ENCODE results near the gene CDC42BPA. TPM values are rescaled to one million over a fixed set of nuclear protein-coding genes. Genes with fewer than 3 reads are reported as not detected.

Gene CDC42BPA
- total RNA-seq, 1 experiment from 2014 or later = 32.0 TPM

- peaks cover 5% of the 10 kb centered on the region for H3K36me3 ChIP-seq (ENCODE audit: low read depth, low read length)
- TF ChIP-seq EZH2phosphoT487 (IDR thresholded peaks at IDR 0.05; ENCODE audit: borderline replicate concordance, low read length) (no peak), EZH2 (IDR thresholded peaks at IDR 0.05; ENCODE audit: low read length, unreplicated experiment) (no peak)
- TF ChIP-seq, protein P1, sequence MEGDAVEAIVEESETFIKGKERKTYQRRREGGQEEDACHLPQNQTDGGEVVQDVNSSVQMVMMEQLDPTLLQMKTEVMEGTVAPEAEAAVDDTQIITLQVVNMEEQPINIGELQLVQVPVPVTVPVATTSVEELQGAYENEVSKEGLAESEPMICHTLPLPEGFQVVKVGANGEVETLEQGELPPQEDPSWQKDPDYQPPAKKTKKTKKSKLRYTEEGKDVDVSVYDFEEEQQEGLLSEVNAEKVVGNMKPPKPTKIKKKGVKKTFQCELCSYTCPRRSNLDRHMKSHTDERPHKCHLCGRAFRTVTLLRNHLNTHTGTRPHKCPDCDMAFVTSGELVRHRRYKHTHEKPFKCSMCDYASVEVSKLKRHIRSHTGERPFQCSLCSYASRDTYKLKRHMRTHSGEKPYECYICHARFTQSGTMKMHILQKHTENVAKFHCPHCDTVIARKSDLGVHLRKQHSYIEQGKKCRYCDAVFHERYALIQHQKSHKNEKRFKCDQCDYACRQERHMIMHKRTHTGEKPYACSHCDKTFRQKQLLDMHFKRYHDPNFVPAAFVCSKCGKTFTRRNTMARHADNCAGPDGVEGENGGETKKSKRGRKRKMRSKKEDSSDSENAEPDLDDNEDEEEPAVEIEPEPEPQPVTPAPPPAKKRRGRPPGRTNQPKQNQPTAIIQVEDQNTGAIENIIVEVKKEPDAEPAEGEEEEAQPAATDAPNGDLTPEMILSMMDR (conservative IDR thresholded peaks at IDR 0.05; ENCODE audit: low read depth, low read length) = no peak
- H3K27ac ChIP-seq (ENCODE audit: low read length) = no peak overlapping the region
- H3F3A ChIP-seq (ENCODE audit: low read length, unreplicated experiment) = no peaks in the 10 kb centered on the region
- no peak overlapping the region for H2AFZ ChIP-seq (ENCODE audit: low read length)
- H3K79me2 ChIP-seq (ENCODE audit: low read length) = peaks cover 67% of the 10 kb centered on the region
- no peak overlapping the region for H3K9ac ChIP-seq (ENCODE audit: low read length)
- ChIA-PET POLR2A (ENCODE audit: unreplicated experiment) (no interaction called here), CTCF (no interaction called here)
- ATAC-seq = peak; percentile 11; the same call in 1 of the 2 replicates
- H3K4me1 ChIP-seq (ENCODE audit: insufficient read depth, low read length) = no peaks in the 10 kb centered on the region; the same call in 1 of the 2 replicates
- no peak for DNase-seq
- no peaks in the 10 kb centered on the region for H3K9me2 ChIP-seq (replicated peaks; ENCODE audit: low read length)
- no peaks in the 10 kb centered on the region for H3K27me3 ChIP-seq (ENCODE audit: low read length)
- no peak overlapping the region for H3K4me2 ChIP-seq (ENCODE audit: low read length)
- 0 out of 2 replicates have a peak, but pooled peaks cover 9% of the 10 kb centered on the region for H4K20me1 ChIP-seq (ENCODE audit: low read length)
- BruUV-seq (replicated peaks) = no TSS peak
- no peak overlapping the region for H3K4me3 ChIP-seq (ENCODE audit: low read length)
- intact Hi-C loops (cut with micrococcal nuclease) = no loop called here
- H3K9me3 ChIP-seq (ENCODE audit: low read length) = no peaks in the 10 kb centered on the region
Observed at GRCh38 chr1:226954777-226955176, 363.5 kb downstream of the CDC42BPA start.

DNA sequence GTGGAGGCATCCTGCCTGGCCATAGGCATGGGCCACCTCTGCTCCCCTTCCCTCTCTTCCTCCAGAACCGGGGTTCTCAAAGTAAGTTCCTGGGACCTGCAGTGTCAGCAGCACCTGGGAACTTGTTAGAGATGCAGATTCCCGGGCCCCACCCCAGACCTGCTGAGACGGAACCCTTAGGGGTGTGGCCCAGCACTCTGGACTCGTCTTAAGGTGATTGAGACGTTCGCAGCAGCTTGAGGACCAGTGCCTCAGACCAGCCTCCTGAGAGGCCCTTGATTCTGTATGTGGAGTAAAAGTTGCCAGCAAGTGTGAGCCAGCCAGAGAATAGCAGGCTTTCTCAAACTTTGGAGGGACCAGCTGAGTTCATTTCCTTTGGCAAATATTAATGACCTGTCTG is 364.0 kb downstream of the CDC42BPA start:
- POLR2A ChIA-PET (ENCODE audit: unreplicated experiment) = no interaction called here
- H3K9me3 ChIP-seq (ENCODE audit: low read length) = no peaks in the 10 kb centered on the region
- H3K9ac ChIP-seq (ENCODE audit: low read length) = no peak overlapping the region
- H2AFZ ChIP-seq (ENCODE audit: low read length) = no peak overlapping the region
- no peak overlapping the region for H3K4me2 ChIP-seq (ENCODE audit: low read length)
- 0 out of 2 replicates have a peak, but pooled peaks cover 9% of the 10 kb centered on the region for H4K20me1 ChIP-seq (ENCODE audit: low read length)
- CTCF ChIA-PET = no interaction called here
- TF ChIP-seq EZH2 (IDR thresholded peaks at IDR 0.05; ENCODE audit: low read length, unreplicated experiment) (no peak), EZH2phosphoT487 (IDR thresholded peaks at IDR 0.05; ENCODE audit: borderline replicate concordance, low read length) (no peak)
- TF ChIP-seq, protein P1 (conservative IDR thresholded peaks at IDR 0.05; ENCODE audit: low read depth, low read length) = no peak
- no peaks in the 10 kb centered on the region for H3K9me2 ChIP-seq (replicated peaks; ENCODE audit: low read length)
- H3K36me3 ChIP-seq (ENCODE audit: low read depth, low read length) = peaks cover 5% of the 10 kb centered on the region
- H3K4me1 ChIP-seq (ENCODE audit: insufficient read depth, low read length) = no peaks in the 10 kb centered on the region; the same call in 1 of the 2 replicates
- intact Hi-C loops (cut with micrococcal nuclease) = no loop called here
- no peaks in the 10 kb centered on the region for H3F3A ChIP-seq (ENCODE audit: low read length, unreplicated experiment)
- no peak overlapping the region for H3K4me3 ChIP-seq (ENCODE audit: low read length)
- no peaks in the 10 kb centered on the region for H3K27me3 ChIP-seq (ENCODE audit: low read length)
- ATAC-seq (peak; percentile 38; the same call in 1 of the 2 replicates), DNase-seq (no peak)
- H3K27ac ChIP-seq (ENCODE audit: low read length) = no peak overlapping the region
- peaks cover 67% of the 10 kb centered on the region for H3K79me2 ChIP-seq (ENCODE audit: low read length)
- no TSS peak for BruUV-seq (replicated peaks)

GRCh38 chr1:226953175-226953800 is 365.0 kb downstream of the CDC42BPA start:
- Histone ChIP-seq H3K36me3 (ENCODE audit: low read depth, low read length) (peaks cover 5% of the 10 kb centered on the region), H3K79me2 (ENCODE audit: low read length) (peaks cover 66% of the 10 kb centered on the region), H3K4me3 (ENCODE audit: low read length) (no peak overlapping the region), H3K4me2 (ENCODE audit: low read length) (no peak overlapping the region), H3K9ac (ENCODE audit: low read length) (no peak overlapping the region), H4K20me1 (ENCODE audit: low read length) (0 out of 2 replicates have a peak, but pooled peaks cover 9% of the 10 kb centered on the region), H2AFZ (ENCODE audit: low read length) (no peak overlapping the region), H3K9me3 (ENCODE audit: low read length) (no peaks in the 10 kb centered on the region), H3K9me2 (replicated peaks; ENCODE audit: low read length) (no peaks in the 10 kb centered on the region), H3F3A (ENCODE audit: low read length, unreplicated experiment) (no peaks in the 10 kb centered on the region), H3K27me3 (ENCODE audit: low read length) (no peaks in the 10 kb centered on the region), H3K27ac (ENCODE audit: low read length) (no peak overlapping the region), H3K4me1 (ENCODE audit: insufficient read depth, low read length) (no peaks in the 10 kb centered on the region; the same call in 1 of the 2 replicates)
- ATAC-seq (no peak), DNase-seq (no peak)
- BruUV-seq (replicated peaks) = no TSS peak
- ChIA-PET POLR2A (ENCODE audit: unreplicated experiment) (interaction anchor here (0.7 kb wide), 1 partner anchor 978 kb away, joined by 3 read pairs; no protein-coding TSS in a partner anchor), CTCF (no interaction called here)
- no peak for TF ChIP-seq EZH2phosphoT487 (IDR thresholded peaks at IDR 0.05; ENCODE audit: borderline replicate concordance, low read length)
- no peak for TF ChIP-seq EZH2 (IDR thresholded peaks at IDR 0.05; ENCODE audit: low read length, unreplicated experiment)
- TF ChIP-seq, protein P1 (conservative IDR thresholded peaks at IDR 0.05; ENCODE audit: low read depth, low read length) = no peak
- intact Hi-C loops (cut with micrococcal nuclease) = no loop called here
